Uterus (tissue), 4 donors: Measurements from ENCODE around the gene ERCC6L2. TPM values are rescaled to one million over a fixed set of nuclear protein-coding genes. Genes with fewer than 3 reads are reported as not detected.

Experiments used
- DNase-seq, 2 donors: peaks; one replicate each; pipeline ENCODE4 v3.0.0-alpha.2; 2019 to 2020
- H3K27ac ChIP-seq, 2 donors: fragments of 200-600 bp; sonication (generic); 1 replicate in 1 of 2; 2 replicates in 1 of 2; pipeline ENCODE4 v1.5.1; 2016 to 2018
- H3K27me3 ChIP-seq, 2 donors: fragments of 200-600 bp; sonication (generic); one replicate each; pipeline ENCODE4 v1.5.1; 2018 to 2019; ENCODE audit warnings: control low read depth in 1 of 2
- H3K36me3 ChIP-seq, 2 donors: fragments of 200-600 bp; sonication (generic); one replicate each; pipeline ENCODE4 v1.5.1; 2019; ENCODE audit warnings: control low read depth in 1 of 2
- H3K4me1 ChIP-seq, 2 donors: fragments of 200-600 bp; sonication (generic); one replicate each; pipeline ENCODE4 v1.5.1; 2018 to 2019; ENCODE audit warnings: control low read depth in 1 of 2
- H3K4me3 ChIP-seq, 2 donors: fragments of 200-600 bp; sonication (generic); 1 replicate in 1 of 2; 2 replicates in 1 of 2; pipeline ENCODE4 v1.5.1; 2018 to 2019; ENCODE audit warnings: mild to moderate bottlenecking in 1 of 2
- H3K9me3 ChIP-seq, 2 donors: fragments of 200-600 bp; sonication (generic); one replicate each; pipeline ENCODE4 v1.5.1; 2019; ENCODE audit warnings: control low read depth in 1 of 2
- CTCF ChIP-seq, 4 experiments: fragments of 200-600 bp in 2 of 4; fragments of 450-650 bp in 2 of 4; sonication (generic) in 2 of 4; IDR thresholded peaks; one replicate each; pipeline ENCODE4 v1.5.1; 2016 to 2019; ENCODE audit warnings: antibody characterized with exemption in 4 of 4, mild to moderate bottlenecking in 2 of 4, moderate library complexity in 1 of 4
- POLR2A ChIP-seq, 2 donors: fragments of 450-650 bp; IDR thresholded peaks; one replicate each; pipeline ENCODE4 v1.6.1; 2016; ENCODE audit warnings: antibody characterized with exemption in 2 of 2, mild to moderate bottlenecking in 1 of 2, moderate library complexity in 1 of 2
- intact Hi-C: fragments of 100-400 bp; cut with DNase I; formaldehyde crosslinking; loops from one replicate; pipeline ENCODE4 v1.15.1; 2023; ENCODE audit warnings: low total_unique reads
- total RNA-seq, 4 donors: library from RNA; depleted of rRNA in 3 of 4; stranded (reverse); fragments of >200 nt in 3 of 4; gene quantifications; one replicate each; pipeline versions ENCODE4 v1.1.0 to v1.2.4, GENCODE V29; 2014 to 2023
- donor health status: DM: yes; HTN: yes; CAD: no.

Gene ERCC6L2
- total RNA-seq, 4 donors from 2014 or later = 28.8 to 176 (median 60.4) TPM

- Histone ChIP-seq H3K36me3 (no peaks in the 10 kb centered on the region), H3K27me3 (no peaks in the 10 kb centered on the region), H3K9me3 (peaks cover 0 to 3% of the 10 kb centered on the region in 2 donors), H3K27ac (no peak overlapping the region), H3K4me3 (no peak overlapping the region), H3K4me1 (no peaks in the 10 kb centered on the region)
- intact Hi-C loops = no loop called here
- no peak for DNase-seq
- TF ChIP-seq POLR2A (IDR thresholded peaks at IDR 0.05) (no peak), CTCF (IDR thresholded peaks at IDR 0.05) (no peak)
These were observed 12.5 kb downstream of the ERCC6L2 start for GRCh38 chr9:95887926-95888497.

- no peaks in the 10 kb centered on the region for H3K4me1 ChIP-seq
- TF ChIP-seq CTCF (IDR thresholded peaks at IDR 0.05) (no peak), POLR2A (IDR thresholded peaks at IDR 0.05) (no peak)
- H3K27ac ChIP-seq = no peak overlapping the region
- H3K36me3 ChIP-seq = no peaks in the 10 kb centered on the region
- H3K9me3 ChIP-seq = peaks cover 0 to 3% of the 10 kb centered on the region in 2 donors
- intact Hi-C loops = no loop called here
- no peak for DNase-seq
- H3K27me3 ChIP-seq = no peaks in the 10 kb centered on the region
- H3K4me3 ChIP-seq = no peak overlapping the region
These were observed 15.1 kb downstream of the ERCC6L2 start for GRCh38 chr9:95890594-95890993.

- Histone ChIP-seq H3K36me3 (no peaks in the 10 kb centered on the region), H3K27ac (no peak overlapping the region), H3K4me3 (no peak overlapping the region), H3K4me1 (no peaks in the 10 kb centered on the region), H3K9me3 (peaks cover 0 to 3% of the 10 kb centered on the region in 2 donors), H3K27me3 (no peaks in the 10 kb centered on the region)
- intact Hi-C loops = no loop called here
- no peak for TF ChIP-seq POLR2A (IDR thresholded peaks at IDR 0.05)
- no peak for TF ChIP-seq CTCF (IDR thresholded peaks at IDR 0.05)
- DNase-seq = no peak
These were observed 15.7 kb downstream of the ERCC6L2 start for GRCh38 chr9:95891067-95891671.

GRCh38 chr9:95892690-95893089 is 17.2 kb downstream of the ERCC6L2 start:
- Histone ChIP-seq H3K36me3 (no peaks in the 10 kb centered on the region), H3K27me3 (no peaks in the 10 kb centered on the region), H3K27ac (no peak overlapping the region), H3K4me1 (no peaks in the 10 kb centered on the region), H3K9me3 (peaks cover 0 to 3% of the 10 kb centered on the region in 2 donors), H3K4me3 (no peak overlapping the region)
- TF ChIP-seq POLR2A (IDR thresholded peaks at IDR 0.05) (no peak), CTCF (IDR thresholded peaks at IDR 0.05) (no peak)
- intact Hi-C loops = no loop called here
- no peak for DNase-seq

- Histone ChIP-seq H3K9me3 (peaks cover 0 to 3% of the 10 kb centered on the region in 2 donors), H3K36me3 (no peaks in the 10 kb centered on the region), H3K4me3 (no peak overlapping the region), H3K27me3 (no peaks in the 10 kb centered on the region), H3K27ac (no peak overlapping the region), H3K4me1 (no peaks in the 10 kb centered on the region)
- no peak for TF ChIP-seq CTCF (IDR thresholded peaks at IDR 0.05)
- TF ChIP-seq POLR2A (IDR thresholded peaks at IDR 0.05) = no peak
- intact Hi-C loops = no loop called here
- no peak for DNase-seq
These were observed 21.1 kb downstream of the ERCC6L2 start for GRCh38 chr9:95896580-95896979.
